Neural cell (in vitro differentiated cells): ENCODE data around the gene CNOT4. TPM values are rescaled to one million over a fixed set of nuclear protein-coding genes. Genes with fewer than 3 reads are reported as not detected.

Experiments
- H2AFZ ChIP-seq: fragments of 200-600, 300-800 bp; sonication (generic), shearing (Covaris generic); 2 replicates; pipeline ENCODE4 v1.6.0; 2014; ENCODE audit warnings: low read depth, mild to moderate bottlenecking, antibody characterized with exemption, low read length, moderate library complexity
- H3F3A ChIP-seq: fragments of 200-600 bp; shearing (Covaris generic); 2 replicates; pipeline ENCODE4 v1.6.1; 2016; ENCODE audit warnings: mild to moderate bottlenecking, moderate library complexity, mixed read lengths, antibody characterized with exemption, low read length; ENCODE audit not compliant: insufficient read depth, poor library complexity, severe bottlenecking
- H3K27ac ChIP-seq: fragments of 200-600, 300-800 bp; sonication (generic), shearing (Covaris generic); 2 replicates; pipeline ENCODE4 v1.5.1; 2014; ENCODE audit warnings: mild to moderate bottlenecking, low read length, moderate library complexity
- H3K27me3 ChIP-seq: fragments of 300-800, 200-600 bp; sonication (generic), shearing (Covaris generic); 2 replicates; pipeline ENCODE4 v1.6.0; 2014; ENCODE audit warnings: mild to moderate bottlenecking, low read depth, low read length, moderate library complexity; ENCODE audit not compliant: insufficient read depth
- H3K36me3 ChIP-seq: fragments of 300-800, 200-600 bp; sonication (generic), shearing (Covaris generic); 2 replicates; pipeline ENCODE4 v1.5.1; 2014; ENCODE audit warnings: mild to moderate bottlenecking, antibody characterized with exemption, low read length, moderate library complexity; ENCODE audit not compliant: insufficient read depth
- H3K4me2 ChIP-seq: fragments of 300-800, 200-600 bp; sonication (generic), shearing (Covaris generic); 2 replicates; pipeline ENCODE4 v1.6.0; 2014; ENCODE audit warnings: mild to moderate bottlenecking, low read length
- H3K4me3 ChIP-seq: fragments of 300-800, 200-600 bp; sonication (generic), shearing (Covaris generic); 2 replicates; pipeline ENCODE4 v1.5.1; 2014; ENCODE audit warnings: mild to moderate bottlenecking, low read length, moderate library complexity
- H3K79me2 ChIP-seq: fragments of 200-600 bp; shearing (Covaris generic); replicated peaks from 2 replicates; pipeline ENCODE4 v1.6.0; 2014; ENCODE audit warnings: mild to moderate bottlenecking, low read length, moderate library complexity; ENCODE audit not compliant: insufficient read depth
- H3K9ac ChIP-seq: fragments of 300-800, 200-600 bp; sonication (generic), shearing (Covaris generic); 2 replicates; pipeline ENCODE4 v1.6.1; 2016; ENCODE audit warnings: mild to moderate bottlenecking, low read length, mixed read lengths
- H3K9me2 ChIP-seq: fragments of 200-600 bp; shearing (Covaris generic); 2 replicates; pipeline ENCODE4 v1.6.1; 2016; ENCODE audit warnings: mild to moderate bottlenecking, low read length, mixed read lengths; ENCODE audit not compliant: insufficient read depth
- H3K9me3 ChIP-seq: fragments of 200-600, 300-800 bp; sonication (generic), shearing (Covaris generic); 2 replicates; pipeline ENCODE4 v1.6.1; 2016; ENCODE audit warnings: mild to moderate bottlenecking, mixed run types, low read length, moderate library complexity, mixed read lengths
- H4K20me1 ChIP-seq: fragments of 200-600 bp; shearing (Covaris generic); 2 replicates; pipeline ENCODE4 v1.6.1; 2016; ENCODE audit warnings: mild to moderate bottlenecking, mixed run types; ENCODE audit not compliant: insufficient read depth
- CTCF ChIP-seq: fragments of 450-650 bp; IDR thresholded peaks from 2 replicates; pipeline ENCODE4 v1.5.1; 2014; ENCODE audit warnings: antibody characterized with exemption, mild to moderate bottlenecking, moderate library complexity; ENCODE audit not compliant: poor library complexity, severe bottlenecking
- EP300 ChIP-seq: fragments of 450-650 bp; conservative IDR thresholded peaks from 2 replicates; pipeline ENCODE4 v1.6.1; 2014; ENCODE audit warnings: antibody characterized with exemption, mild to moderate bottlenecking, moderate library complexity; ENCODE audit not compliant: poor library complexity, severe bottlenecking
- EZH2 ChIP-seq: fragments of 200-600, 300-800 bp; shearing (Covaris generic), sonication (generic); IDR thresholded peaks from 2 replicates; pipeline ENCODE4 v1.6.1; 2014; ENCODE audit warnings: antibody characterized with exemption, low read length, borderline replicate concordance, mild to moderate bottlenecking; ENCODE audit not compliant: insufficient read depth, poor library complexity, severe bottlenecking
- MXI1 ChIP-seq: fragments of 450-650 bp; conservative IDR thresholded peaks from 2 replicates; pipeline ENCODE4 v1.6.1; 2014; ENCODE audit warnings: antibody characterized with exemption, mild to moderate bottlenecking; ENCODE audit not compliant: poor library complexity, severe bottlenecking
- POLR2AphosphoS5 ChIP-seq: IDR thresholded peaks from 2 replicates; pipeline ENCODE4 v1.6.1; 2012
- RAD21 ChIP-seq: fragments of 450-650 bp; conservative IDR thresholded peaks from 2 replicates; pipeline ENCODE4 v1.6.1; 2014; ENCODE audit warnings: antibody characterized with exemption, mild to moderate bottlenecking, moderate library complexity
- REST ChIP-seq: IDR thresholded peaks from 2 replicates; pipeline ENCODE4 v1.6.1; 2012; ENCODE audit warnings: borderline replicate concordance
- SMC3 ChIP-seq: fragments of 450-650 bp; conservative IDR thresholded peaks from 2 replicates; pipeline ENCODE4 v1.6.1; 2014; ENCODE audit warnings: antibody characterized with exemption, mild to moderate bottlenecking, moderate library complexity; ENCODE audit not compliant: poor library complexity
- TAF1 ChIP-seq: IDR thresholded peaks from 2 replicates; pipeline ENCODE4 v1.6.1; 2012; ENCODE audit warnings: low read depth
- polyA plus RNA-seq: library from polyadenylated mRNA; depleted of rRNA; stranded (reverse); fragments of >200 nt; gene quantifications from 2 replicates; pipeline ENCODE4 v1.2.3, GENCODE V29; 2014

CNOT4 gene
- polyA plus RNA-seq, 1 donor from 2014 or later, result 6.4 TPM

GRCh38 chr7:135337977-135338550, 171.8 kb downstream of the CNOT4 start:
- Histone ChIP-seq H3K27ac (no peak overlapping the region), H3K79me2 (no peaks in the 10 kb centered on the region), H2AFZ (no peak overlapping the region), H4K20me1 (no peaks in the 10 kb centered on the region), H3K27me3 (no peaks in the 10 kb centered on the region), H3K36me3 (no peaks in the 10 kb centered on the region), H3K4me3 (no peak overlapping the region), H3K9me3 (no peaks in the 10 kb centered on the region), H3K4me2 (no peak overlapping the region), H3K9me2 (no peaks in the 10 kb centered on the region), H3F3A (no peaks in the 10 kb centered on the region), H3K9ac (no peak overlapping the region)
- no peak for TF ChIP-seq POLR2AphosphoS5
- TF ChIP-seq MXI1, result no peak
- TF ChIP-seq TAF1, result no peak
- TF ChIP-seq EP300, result no peak
- TF ChIP-seq REST, result no peak
- TF ChIP-seq CTCF, result no peak
- TF ChIP-seq EZH2, result no peak
- TF ChIP-seq RAD21, result no peak
- no peak for TF ChIP-seq SMC3

- H3K9me3 ChIP-seq, result no peaks in the 10 kb centered on the region
- H3K9me2 ChIP-seq, result no peaks in the 10 kb centered on the region
- no peak overlapping the region for H3K4me2 ChIP-seq
- no peaks in the 10 kb centered on the region for H3K27me3 ChIP-seq
- no peaks in the 10 kb centered on the region for H4K20me1 ChIP-seq
- no peak overlapping the region for H3K9ac ChIP-seq
- no peaks in the 10 kb centered on the region for H3F3A ChIP-seq
- TF ChIP-seq REST (no peak), EZH2 (no peak), CTCF (no peak), POLR2AphosphoS5 (no peak), RAD21 (no peak), EP300 (no peak), MXI1 (no peak), TAF1 (no peak), SMC3 (no peak)
- no peak overlapping the region for H2AFZ ChIP-seq
- H3K36me3 ChIP-seq, result no peaks in the 10 kb centered on the region
- no peak overlapping the region for H3K27ac ChIP-seq
- no peaks in the 10 kb centered on the region for H3K79me2 ChIP-seq
- no peak overlapping the region for H3K4me3 ChIP-seq
These were observed 172.4 kb downstream of the CNOT4 start for GRCh38 chr7:135337506-135337905.
